ENCODE measurements around the gene ACSL3.

Gene ACSL3

GRCh38 chr2:222878301-222878876, 17.6 kb downstream of the ACSL3 start:
- DNase-seq (ENCODE audit: low read depth): no peak
- no peak overlapping the region for H3K4me3 ChIP-seq (ENCODE audit: control insufficient read depth, low read depth, low read length)
- no peak for TF ChIP-seq CTCF (IDR thresholded peaks at IDR 0.05; ENCODE audit: control insufficient read depth, insufficient read depth, low read depth, low read length, missing control alignments)

GRCh38 chr2:222878877-222879603, 18.2 kb downstream of the ACSL3 start:
- no peak for TF ChIP-seq CTCF (IDR thresholded peaks at IDR 0.05; ENCODE audit: control insufficient read depth, insufficient read depth, low read depth, low read length, missing control alignments)
- no peak overlapping the region for H3K4me3 ChIP-seq (ENCODE audit: control insufficient read depth, low read depth, low read length)
- DNase-seq (ENCODE audit: low read depth): no peak

GRCh38 chr2:222879604-222879933, 18.7 kb downstream of the ACSL3 start:
- DNase-seq (ENCODE audit: low read depth): no peak
- TF ChIP-seq CTCF (IDR thresholded peaks at IDR 0.05; ENCODE audit: control insufficient read depth, insufficient read depth, low read depth, low read length, missing control alignments): no peak
- no peak overlapping the region for H3K4me3 ChIP-seq (ENCODE audit: control insufficient read depth, low read depth, low read length)

GRCh38 chr2:222882484-222882928, 21.7 kb downstream of the ACSL3 start:
- H3K4me3 ChIP-seq (ENCODE audit: control insufficient read depth, low read depth, low read length): no peak overlapping the region
- no peak for TF ChIP-seq CTCF (IDR thresholded peaks at IDR 0.05; ENCODE audit: control insufficient read depth, insufficient read depth, low read depth, low read length, missing control alignments)
- DNase-seq (ENCODE audit: low read depth): no peak

- no peak overlapping the region for H3K4me3 ChIP-seq (ENCODE audit: control insufficient read depth, low read depth, low read length)
- DNase-seq (ENCODE audit: low read depth): no peak
- no peak for TF ChIP-seq CTCF (IDR thresholded peaks at IDR 0.05; ENCODE audit: control insufficient read depth, insufficient read depth, low read depth, low read length, missing control alignments)
Measured at GRCh38 chr2:222883420-222883819, 22.6 kb downstream of the ACSL3 start.

GRCh38 chr2:222884114-222884771, 23.4 kb downstream of the ACSL3 start:
- H3K4me3 ChIP-seq (ENCODE audit: control insufficient read depth, low read depth, low read length): no peak overlapping the region
- DNase-seq (ENCODE audit: low read depth): no peak
- no peak for TF ChIP-seq CTCF (IDR thresholded peaks at IDR 0.05; ENCODE audit: control insufficient read depth, insufficient read depth, low read depth, low read length, missing control alignments)
